BJ (cell line): Measurements from ENCODE around the gene HBD. TPM values are rescaled to one million over a fixed set of nuclear protein-coding genes. Genes with fewer than 3 reads are reported as not detected.

Source experiments
- CTCF ChIA-PET: fragments of 350-600 bp; formaldehyde crosslinking; extraction: SDS; loops from one replicate; lab custom pipeline; 2021; ENCODE audit warnings: antibody characterized with exemption, inconsistent platforms; lab: Yijun Ruan, JAX
- POLR2A ChIA-PET: fragments of 300-600 bp; sonication (Branson Sonifier 250); formaldehyde crosslinking; extraction: SDS; loops from one replicate; lab custom pipeline; 2021; ENCODE audit warnings: antibody characterized with exemption; lab: Charles Lee
- DNase-seq: peaks from one replicate; pipeline ENCODE4 v3.0.0-alpha.2; 2011; ENCODE audit warnings: low read depth
- H3K27me3 ChIP-seq: 2 replicates; pipeline ENCODE4 v1.6.0; 2011; ENCODE audit warnings: low read length; ENCODE audit not compliant: control insufficient read depth, insufficient read depth
- H3K36me3 ChIP-seq: 2 replicates; pipeline ENCODE4 v1.5.1; 2011; ENCODE audit warnings: low read length; ENCODE audit not compliant: control insufficient read depth, insufficient read depth
- H3K4me3 ChIP-seq: 2 replicates; pipeline ENCODE4 v1.5.1; 2011; ENCODE audit warnings: low read depth, mild to moderate bottlenecking, control low read depth, low read length
- polyA plus RNA-seq: library from polyadenylated mRNA; depleted of rRNA; stranded (reverse); fragments of >200 nt; gene quantifications from 2 replicates; pipeline ENCODE4 v1.2.3, GENCODE V29; 2011
- TF ChIP-seq, protein P1 (sequence below): IDR thresholded peaks from 2 replicates; pipeline ENCODE4 v1.5.1; 2011; ENCODE audit warnings: low read depth, mild to moderate bottlenecking, control low read depth, inconsistent platforms, low read length, moderate library complexity; ENCODE audit not compliant: insufficient read depth

Gene HBD
- polyA plus RNA-seq, 1 experiment, result 1.0 TPM

DNA sequence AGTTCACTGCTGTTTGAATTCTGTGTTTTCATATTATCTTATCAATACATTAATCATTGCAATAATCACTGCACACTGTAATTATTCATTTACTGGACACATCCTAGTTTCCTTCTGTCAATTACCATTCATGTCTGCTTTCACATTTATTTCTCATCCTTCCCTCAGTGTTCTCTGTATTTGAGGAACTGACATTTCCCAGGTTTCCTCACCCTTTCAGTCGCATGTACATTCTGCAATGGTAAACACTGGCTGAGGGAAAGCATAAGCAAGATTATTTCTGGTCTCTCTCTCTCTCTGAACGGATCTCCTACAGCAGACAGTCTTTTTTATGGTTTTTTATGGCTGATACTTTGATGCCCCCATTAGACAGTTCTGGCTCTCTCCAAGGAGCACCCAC, 4.2 kb upstream of the HBD start:
- no peaks in the 10 kb centered on the region for H3K27me3 ChIP-seq
- TF ChIP-seq, protein P1, sequence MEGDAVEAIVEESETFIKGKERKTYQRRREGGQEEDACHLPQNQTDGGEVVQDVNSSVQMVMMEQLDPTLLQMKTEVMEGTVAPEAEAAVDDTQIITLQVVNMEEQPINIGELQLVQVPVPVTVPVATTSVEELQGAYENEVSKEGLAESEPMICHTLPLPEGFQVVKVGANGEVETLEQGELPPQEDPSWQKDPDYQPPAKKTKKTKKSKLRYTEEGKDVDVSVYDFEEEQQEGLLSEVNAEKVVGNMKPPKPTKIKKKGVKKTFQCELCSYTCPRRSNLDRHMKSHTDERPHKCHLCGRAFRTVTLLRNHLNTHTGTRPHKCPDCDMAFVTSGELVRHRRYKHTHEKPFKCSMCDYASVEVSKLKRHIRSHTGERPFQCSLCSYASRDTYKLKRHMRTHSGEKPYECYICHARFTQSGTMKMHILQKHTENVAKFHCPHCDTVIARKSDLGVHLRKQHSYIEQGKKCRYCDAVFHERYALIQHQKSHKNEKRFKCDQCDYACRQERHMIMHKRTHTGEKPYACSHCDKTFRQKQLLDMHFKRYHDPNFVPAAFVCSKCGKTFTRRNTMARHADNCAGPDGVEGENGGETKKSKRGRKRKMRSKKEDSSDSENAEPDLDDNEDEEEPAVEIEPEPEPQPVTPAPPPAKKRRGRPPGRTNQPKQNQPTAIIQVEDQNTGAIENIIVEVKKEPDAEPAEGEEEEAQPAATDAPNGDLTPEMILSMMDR, result no peak
- ChIA-PET CTCF (interaction anchor here (0.9 kb wide), 1 partner anchor 9 kb away, joined by 3 read pairs; no protein-coding TSS in a partner anchor), POLR2A (no interaction called here)
- H3K4me3 ChIP-seq, result no peak overlapping the region
- DNase-seq, result no peak
- no peaks in the 10 kb centered on the region for H3K36me3 ChIP-seq

DNA sequence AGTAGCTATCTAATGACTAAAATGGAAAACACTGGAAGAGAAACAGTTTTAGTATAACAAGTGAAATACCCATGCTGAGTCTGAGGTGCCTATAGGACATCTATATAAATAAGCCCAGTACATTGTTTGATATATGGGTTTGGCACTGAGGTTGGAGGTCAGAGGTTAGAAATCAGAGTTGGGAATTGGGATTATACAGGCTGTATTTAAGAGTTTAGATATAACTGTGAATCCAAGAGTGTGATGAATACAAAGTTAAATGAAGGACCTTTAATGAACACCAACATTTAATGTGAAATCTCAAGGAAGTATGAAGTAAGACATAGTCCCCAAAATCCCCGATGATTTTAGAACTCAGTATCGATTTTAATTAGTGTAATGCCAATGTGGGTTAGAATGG, 3.1 kb upstream of the HBD start:
- ChIA-PET CTCF (no interaction called here), POLR2A (no interaction called here)
- Histone ChIP-seq H3K4me3 (no peak overlapping the region), H3K36me3 (no peaks in the 10 kb centered on the region), H3K27me3 (no peaks in the 10 kb centered on the region)
- DNase-seq, result no peak
- TF ChIP-seq, protein P1, result no peak

DNA sequence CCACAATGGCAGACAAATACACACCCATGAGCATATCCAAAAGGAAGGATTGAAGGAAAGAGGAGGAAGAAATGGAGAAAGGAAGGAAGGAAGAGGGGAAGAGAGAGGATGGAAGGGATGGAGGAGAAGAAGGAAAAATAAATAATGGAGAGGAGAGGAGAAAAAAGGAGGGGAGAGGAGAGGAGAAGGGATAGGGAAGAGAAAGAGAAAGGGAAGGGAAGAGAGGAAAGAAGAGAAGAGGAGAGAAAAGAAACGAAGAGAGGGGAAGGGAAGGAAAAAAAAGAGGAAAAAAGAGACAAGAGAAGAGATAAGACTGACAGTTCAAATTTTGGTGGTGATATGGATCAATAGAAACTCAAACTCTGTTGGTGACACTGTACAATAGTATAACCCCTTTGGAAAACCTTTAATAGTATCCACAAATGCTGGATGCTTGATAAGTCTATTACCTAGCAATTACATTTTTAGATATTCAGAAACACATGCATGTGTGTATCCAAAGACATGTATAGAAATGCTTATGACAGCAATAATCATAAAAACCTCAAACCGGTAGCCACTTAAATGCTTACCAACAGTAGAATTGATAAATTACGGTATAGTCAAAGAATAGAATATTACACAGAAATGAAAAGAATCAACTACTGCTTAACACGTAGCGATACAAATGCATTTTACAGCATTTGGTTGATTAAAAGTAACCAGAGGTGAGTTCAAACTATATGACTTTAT, 1.2 kb upstream of the HBD start:
- ChIA-PET CTCF (no interaction called here), POLR2A (no interaction called here)
- DNase-seq, result no peak
- no peaks in the 10 kb centered on the region for H3K27me3 ChIP-seq
- TF ChIP-seq, protein P1, result no peak
- no peak overlapping the region for H3K4me3 ChIP-seq
- H3K36me3 ChIP-seq, result no peaks in the 10 kb centered on the region

DNA sequence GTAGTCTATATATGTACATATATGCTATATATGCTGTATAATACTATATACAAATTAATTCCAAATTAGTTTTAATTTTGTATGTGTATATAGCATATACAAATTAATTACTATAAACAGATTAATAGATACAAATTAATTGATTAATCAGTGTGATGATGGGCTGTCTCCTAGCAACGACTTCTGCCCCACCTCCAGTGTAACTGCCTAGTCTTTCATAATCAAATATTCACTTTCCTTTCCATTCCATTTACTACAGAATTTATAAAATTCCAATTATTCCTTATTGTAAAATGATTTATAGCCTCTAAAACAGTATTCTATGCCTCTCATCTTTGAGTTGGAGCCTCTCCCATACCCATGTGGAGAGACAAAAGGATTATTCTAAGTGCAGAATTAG, 976 bp downstream of the HBD start:
- H3K27me3 ChIP-seq, result no peaks in the 10 kb centered on the region
- no peak overlapping the region for H3K4me3 ChIP-seq
- no peak for DNase-seq
- POLR2A ChIA-PET, result no interaction called here
- CTCF ChIA-PET, result no interaction called here
- no peaks in the 10 kb centered on the region for H3K36me3 ChIP-seq
- TF ChIP-seq, protein P1, result no peak

DNA sequence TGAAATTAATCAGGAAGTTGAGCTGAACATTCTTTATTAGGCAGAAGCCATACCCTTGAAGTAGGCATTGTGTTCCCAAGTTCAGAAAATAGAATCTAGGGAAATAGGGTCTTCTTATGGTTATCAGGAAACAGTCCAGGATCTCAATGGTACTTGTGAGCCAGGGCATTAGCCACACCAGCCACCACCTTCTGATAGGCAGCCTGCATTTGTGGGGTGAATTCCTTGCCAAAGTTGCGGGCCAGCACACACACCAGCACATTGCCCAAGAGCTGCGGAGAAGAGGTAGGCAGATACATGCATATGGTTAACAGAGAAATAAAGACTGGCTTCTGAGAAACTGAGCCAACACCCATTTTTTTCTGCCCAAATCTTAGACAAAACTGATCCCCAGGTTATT, 1.5 kb downstream of the HBD start:
- POLR2A ChIA-PET, result no interaction called here
- TF ChIP-seq, protein P1, result no peak
- Histone ChIP-seq H3K36me3 (no peaks in the 10 kb centered on the region), H3K4me3 (no peak overlapping the region), H3K27me3 (no peaks in the 10 kb centered on the region)
- CTCF ChIA-PET, result no interaction called here
- no peak for DNase-seq
